Measurements from ENCODE around the gene SLC46A2. TPM values are rescaled to one million over a fixed set of nuclear protein-coding genes. Genes with fewer than 3 reads are reported as not detected.

Gene SLC46A2
- total RNA-seq, 4 donors from 2014 or later: 49.5 to 95.9 (median 63.0) TPM

GRCh38 chr9:112842555-112842954 lies 48.1 kb downstream of the SLC46A2 start:
- intact Hi-C loops (cut with DNase I; ENCODE audit: low total_unique reads): no loop called here
- WGBS, 2 donors: 87 to 93% methylated on average over 4 of the region's 4 CpGs
- TF ChIP-seq CTCF (IDR thresholded peaks at IDR 0.05): no peak
- TF ChIP-seq POLR2A (IDR thresholded peaks at IDR 0.05): no peak
- DNase-seq (ENCODE audit: low spot score in 2 of 2): no peak
- H3K4me3 ChIP-seq (ENCODE audit: low read depth, poor library complexity, severe bottlenecking): no peak overlapping the region

DNA sequence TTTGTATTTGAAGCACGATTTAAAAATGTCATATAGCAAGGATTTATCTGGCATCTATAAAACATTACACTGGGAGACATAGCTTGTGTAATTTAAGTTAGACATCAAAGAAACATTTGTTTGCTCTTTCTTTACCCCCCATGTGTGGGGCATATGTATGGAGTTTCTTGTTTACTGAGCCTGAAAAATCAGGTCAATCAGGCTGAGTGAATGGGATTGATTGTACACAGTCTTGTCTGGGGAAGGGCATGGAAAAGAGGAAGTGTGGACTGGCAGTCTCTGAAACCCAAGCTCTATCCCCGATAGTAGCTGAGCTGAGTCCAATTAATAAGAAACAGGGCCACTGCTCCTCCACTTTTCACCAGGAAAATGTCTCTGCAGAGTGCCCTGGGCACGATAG lies 49.4 kb downstream of the SLC46A2 start:
- DNase-seq (ENCODE audit: low spot score in 2 of 2): no peak
- WGBS, 2 donors: 61 to 69% methylated on average over 3 of the region's 3 CpGs

DNA sequence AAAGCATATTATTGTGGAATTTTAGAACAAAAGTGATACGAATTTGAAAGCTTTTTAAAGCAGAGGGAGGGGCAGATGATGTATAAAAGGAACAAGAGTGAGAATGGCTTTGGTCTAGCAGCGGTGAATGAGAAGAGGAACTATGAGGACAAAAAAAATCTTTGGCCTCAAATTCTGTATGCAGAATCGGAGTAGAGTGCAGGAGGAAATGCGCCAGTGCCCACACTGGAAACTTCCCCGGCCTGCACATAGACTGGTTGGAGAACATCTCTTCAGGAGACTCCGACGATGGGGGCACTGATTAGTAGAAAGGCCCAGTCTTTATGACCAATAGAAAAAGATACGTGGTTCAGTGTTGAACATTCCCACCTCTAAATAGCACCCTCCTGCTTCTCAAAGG lies 51.3 kb downstream of the SLC46A2 start:
- no peak for DNase-seq (ENCODE audit: low spot score in 2 of 2)
- no peak overlapping the region for H3K4me3 ChIP-seq (ENCODE audit: low read depth, poor library complexity, severe bottlenecking)
- intact Hi-C loops (cut with DNase I; ENCODE audit: low total_unique reads): no loop called here
- TF ChIP-seq POLR2A (IDR thresholded peaks at IDR 0.05) (no peak), CTCF (IDR thresholded peaks at IDR 0.05) (no peak)
- WGBS, 2 donors: 87 to 91% methylated on average over 8 of the region's 8 CpGs

More for the DNA sequence above, 49.4 kb downstream of the SLC46A2 start:
- TF ChIP-seq CTCF (IDR thresholded peaks at IDR 0.05): no peak
- no peak for TF ChIP-seq POLR2A (IDR thresholded peaks at IDR 0.05)
- no peak overlapping the region for H3K4me3 ChIP-seq (ENCODE audit: low read depth, poor library complexity, severe bottlenecking)
- intact Hi-C loops (cut with DNase I; ENCODE audit: low total_unique reads): no loop called here

- 95 to 100% methylated on average over 2 of the region's 2 CpGs for WGBS, 2 donors
These were observed 52.3 kb downstream of the SLC46A2 start for GRCh38 chr9:112838342-112838741.

DNA sequence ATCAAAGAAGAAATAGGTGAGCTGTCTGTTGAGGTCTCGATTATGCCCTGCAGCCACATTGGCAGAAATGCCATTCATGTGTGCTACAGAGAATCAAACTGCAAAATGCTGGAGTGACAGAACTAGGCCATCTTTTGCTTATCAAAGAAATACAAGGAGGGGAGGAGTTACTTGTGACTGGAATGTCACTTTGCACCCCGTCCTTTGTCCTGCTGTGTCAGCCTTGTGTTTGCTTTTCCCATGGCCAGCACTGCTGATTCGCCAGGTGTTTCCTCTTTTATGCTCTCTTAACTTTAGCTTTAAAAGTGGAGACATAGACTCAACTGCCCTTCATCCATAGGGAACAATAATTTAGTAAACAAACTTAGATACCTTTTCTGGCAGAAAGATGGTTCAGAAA lies 54.3 kb downstream of the SLC46A2 start:
- WGBS, 2 donors: 77 to 81% methylated on average over 3 of the region's 3 CpGs
- no peak overlapping the region for H3K4me3 ChIP-seq (ENCODE audit: low read depth, poor library complexity, severe bottlenecking)
- intact Hi-C loops (cut with DNase I; ENCODE audit: low total_unique reads): no loop called here
- TF ChIP-seq CTCF (IDR thresholded peaks at IDR 0.05): no peak
- TF ChIP-seq POLR2A (IDR thresholded peaks at IDR 0.05): no peak
- DNase-seq (ENCODE audit: low spot score in 2 of 2): no peak

More at GRCh38 chr9:112838342-112838741, 52.3 kb downstream of the SLC46A2 start:
- intact Hi-C loops (cut with DNase I; ENCODE audit: low total_unique reads): no loop called here
- no peak for DNase-seq (ENCODE audit: low spot score in 2 of 2)
- TF ChIP-seq CTCF (IDR thresholded peaks at IDR 0.05) (no peak), POLR2A (IDR thresholded peaks at IDR 0.05) (no peak)
- H3K4me3 ChIP-seq (ENCODE audit: low read depth, poor library complexity, severe bottlenecking): no peak overlapping the region

- no peak overlapping the region for H3K4me3 ChIP-seq (ENCODE audit: low read depth, poor library complexity, severe bottlenecking)
- TF ChIP-seq POLR2A (IDR thresholded peaks at IDR 0.05): no peak
- TF ChIP-seq CTCF (IDR thresholded peaks at IDR 0.05): no peak
- intact Hi-C loops (cut with DNase I; ENCODE audit: low total_unique reads): no loop called here
- no peak for DNase-seq (ENCODE audit: low spot score in 2 of 2)
- WGBS, 2 donors: 78 to 81% methylated on average over 4 of the region's 4 CpGs
These were observed 57.6 kb downstream of the SLC46A2 start for GRCh38 chr9:112833081-112833480.

Measured in lower leg skin (tissue), 4 donors.